GM21526 (cell line): Measurements from ENCODE around the gene BRD1.

ENCODE experiments used
- ATAC-seq: cut with Tn5 transposase; IDR thresholded peaks from one replicate; pipeline ENCODE4 v1.9.1; 2021; ENCODE audit warnings: moderate library complexity; ENCODE audit not compliant: unreplicated experiment, low FRiP score

BRD1 gene

DNA sequence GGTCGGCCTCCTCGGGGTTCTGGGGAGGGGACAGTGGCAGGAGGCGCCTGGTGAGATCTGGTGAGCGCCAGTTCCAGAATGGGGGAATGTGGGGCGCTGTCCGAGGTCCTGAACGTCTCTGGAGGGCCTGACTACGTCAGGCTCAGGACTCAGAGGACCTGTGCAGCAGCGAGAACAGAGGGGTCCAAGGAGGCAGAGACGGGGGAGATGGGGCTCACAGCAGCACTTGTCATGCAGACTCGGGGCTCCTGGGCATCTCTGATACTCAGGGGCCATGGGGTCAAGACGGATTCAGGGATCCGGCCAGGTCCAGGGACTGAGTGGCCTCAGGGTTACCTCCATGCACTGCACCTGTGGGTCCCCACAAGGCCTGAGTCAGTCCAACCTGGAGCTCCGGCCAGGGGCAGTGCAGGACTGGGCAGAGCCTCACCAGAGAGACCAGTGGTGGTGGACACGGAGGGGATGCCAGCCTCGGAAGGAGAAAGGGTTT lies 92.2 kb downstream of the BRD1 start:
- ATAC-seq = no peak

DNA sequence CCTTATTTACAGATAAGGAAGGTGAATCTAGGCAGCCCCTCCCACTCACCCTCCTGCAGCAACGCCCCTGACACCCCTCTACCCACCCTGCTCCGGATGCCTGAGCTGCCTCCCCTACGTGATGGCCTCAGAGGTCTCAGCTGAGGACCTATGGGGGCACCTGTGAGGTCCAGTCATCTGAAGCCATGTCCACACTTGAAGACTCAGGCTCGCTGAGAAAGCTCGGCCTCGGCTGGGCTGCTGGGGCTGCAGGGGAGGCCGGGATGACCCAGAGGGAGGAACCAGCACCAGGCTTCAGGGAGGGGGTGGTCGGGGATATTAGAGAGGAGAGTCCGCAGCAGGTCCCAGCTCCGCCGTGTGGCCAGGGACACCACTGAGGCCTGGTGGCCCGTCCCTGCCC lies 92.8 kb downstream of the BRD1 start:
- no peak for ATAC-seq

DNA sequence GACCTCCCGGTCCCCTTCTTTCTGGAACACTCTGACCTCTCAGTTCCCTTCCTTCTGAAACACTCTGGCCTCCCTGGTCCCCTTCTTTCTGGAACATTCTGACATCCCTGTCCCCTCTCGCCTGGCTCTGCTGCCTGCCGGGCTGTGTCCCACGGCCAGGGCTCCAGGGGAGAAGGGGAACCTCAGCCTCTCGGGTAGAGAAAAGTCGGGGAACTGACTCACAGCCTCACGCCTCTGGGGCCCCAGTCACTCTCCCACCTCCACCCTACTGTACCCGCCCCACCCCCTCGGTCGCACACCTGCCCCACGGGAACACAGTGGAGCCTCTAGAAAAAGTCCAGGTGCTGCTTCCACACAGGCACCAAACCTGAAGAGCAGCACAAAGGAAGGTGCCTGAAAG lies 93.3 kb downstream of the BRD1 start:
- no peak for ATAC-seq

DNA sequence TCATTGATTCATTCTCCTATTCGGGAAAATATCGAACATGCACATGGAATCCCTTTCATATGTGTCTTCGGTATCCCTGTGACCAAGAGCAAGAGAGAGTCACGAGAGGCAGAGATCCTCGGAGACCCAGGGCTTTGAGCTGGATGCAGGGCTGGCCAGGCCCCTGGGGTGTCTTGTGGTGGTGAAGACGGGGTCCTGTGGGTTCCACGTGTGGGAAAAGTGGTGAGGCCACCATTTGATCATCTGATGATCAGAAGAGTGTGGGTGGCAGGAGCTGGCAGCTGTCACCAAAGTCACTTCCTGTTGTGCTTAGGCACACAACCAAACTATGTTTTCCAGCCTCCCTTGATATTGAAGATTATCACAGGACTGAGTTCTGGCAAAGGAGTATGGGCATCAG lies 94.0 kb downstream of the BRD1 start:
- ATAC-seq = no peak

DNA sequence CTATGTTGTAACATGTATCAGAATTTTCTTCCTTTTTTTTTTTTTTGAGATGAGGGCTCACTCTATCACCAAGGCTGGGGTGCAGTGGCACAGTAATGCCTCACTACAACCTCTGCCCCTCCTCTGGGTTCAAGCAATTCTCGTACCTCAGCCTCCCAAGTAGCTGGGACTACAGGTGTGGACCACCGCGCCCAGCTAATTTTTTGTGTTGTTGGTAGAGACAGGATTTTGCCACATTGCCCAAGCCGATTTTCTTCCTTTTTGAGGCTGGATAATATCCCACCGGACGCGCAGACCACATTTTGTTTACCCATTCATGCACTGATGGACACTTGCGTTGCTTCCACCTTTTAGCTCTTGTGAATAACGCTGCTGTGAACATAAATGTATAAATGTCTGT lies 97.0 kb downstream of the BRD1 start:
- ATAC-seq = no peak

DNA sequence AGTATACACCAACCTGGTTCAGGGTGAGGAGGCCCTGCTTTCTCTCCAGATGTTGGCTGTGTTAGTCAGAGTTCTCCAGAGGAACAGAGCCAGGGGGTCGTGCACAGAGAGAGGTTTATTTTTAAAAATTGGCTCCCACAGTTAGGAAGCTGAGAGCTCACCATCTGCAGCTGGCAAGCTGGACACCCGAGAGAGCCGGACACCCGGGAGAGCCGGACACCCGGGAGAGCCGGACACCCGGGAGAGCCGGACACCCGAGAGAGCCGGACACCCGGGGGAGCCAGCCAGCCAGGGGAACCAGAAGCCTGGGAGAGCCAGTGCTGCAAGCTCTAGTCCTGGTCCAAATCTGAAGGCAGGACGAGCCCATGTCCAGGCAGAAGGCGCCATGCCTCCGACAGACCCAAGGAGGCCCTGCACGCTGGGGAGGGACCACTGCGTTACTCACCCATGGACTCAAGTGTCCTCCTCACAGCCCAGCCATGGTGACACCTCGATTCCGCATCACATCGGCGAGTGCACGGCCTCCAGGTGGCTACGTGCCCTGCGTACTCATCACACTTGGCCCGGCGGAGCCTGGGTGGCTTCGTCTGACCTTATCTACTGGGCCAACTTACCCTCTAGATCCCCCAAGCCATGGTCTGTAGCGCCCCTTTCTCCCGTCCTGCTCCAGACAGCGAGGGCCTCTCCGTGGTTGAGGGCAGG lies 99.0 kb downstream of the BRD1 start:
- no peak for ATAC-seq

DNA sequence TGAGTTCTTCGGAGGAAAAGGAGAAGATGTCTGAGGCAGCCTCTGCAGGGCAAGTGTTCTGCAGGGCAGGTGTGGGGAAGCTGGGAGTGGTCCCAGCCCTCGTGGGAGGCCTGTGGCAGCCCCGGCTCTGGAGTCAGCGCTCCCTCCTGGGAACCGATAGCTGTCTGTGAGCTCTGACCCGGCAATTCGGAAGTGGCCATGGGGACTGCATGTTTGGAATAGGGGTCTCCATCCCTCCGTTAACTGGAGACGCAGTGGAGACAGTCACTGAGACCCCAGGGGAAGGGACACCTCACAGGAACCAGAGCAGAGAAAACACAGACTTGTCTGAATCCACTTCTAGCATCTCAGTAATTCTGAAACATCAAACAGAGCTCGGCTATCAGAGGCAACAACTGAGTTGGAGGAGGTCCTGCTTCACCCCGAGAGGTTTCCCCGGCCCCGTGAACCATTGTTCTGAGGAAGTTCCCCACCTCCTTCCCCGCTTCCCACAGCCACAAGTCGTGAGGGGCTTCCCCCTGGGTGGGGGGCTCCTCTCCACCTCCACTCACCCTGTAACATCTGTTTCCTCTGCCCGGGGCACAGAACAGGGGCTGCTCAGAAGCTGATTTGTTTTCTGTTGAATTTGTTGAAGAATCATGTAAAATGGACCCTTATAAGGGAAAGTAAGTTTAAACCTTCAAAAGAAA lies 99.6 kb downstream of the BRD1 start:
- no peak for ATAC-seq

DNA sequence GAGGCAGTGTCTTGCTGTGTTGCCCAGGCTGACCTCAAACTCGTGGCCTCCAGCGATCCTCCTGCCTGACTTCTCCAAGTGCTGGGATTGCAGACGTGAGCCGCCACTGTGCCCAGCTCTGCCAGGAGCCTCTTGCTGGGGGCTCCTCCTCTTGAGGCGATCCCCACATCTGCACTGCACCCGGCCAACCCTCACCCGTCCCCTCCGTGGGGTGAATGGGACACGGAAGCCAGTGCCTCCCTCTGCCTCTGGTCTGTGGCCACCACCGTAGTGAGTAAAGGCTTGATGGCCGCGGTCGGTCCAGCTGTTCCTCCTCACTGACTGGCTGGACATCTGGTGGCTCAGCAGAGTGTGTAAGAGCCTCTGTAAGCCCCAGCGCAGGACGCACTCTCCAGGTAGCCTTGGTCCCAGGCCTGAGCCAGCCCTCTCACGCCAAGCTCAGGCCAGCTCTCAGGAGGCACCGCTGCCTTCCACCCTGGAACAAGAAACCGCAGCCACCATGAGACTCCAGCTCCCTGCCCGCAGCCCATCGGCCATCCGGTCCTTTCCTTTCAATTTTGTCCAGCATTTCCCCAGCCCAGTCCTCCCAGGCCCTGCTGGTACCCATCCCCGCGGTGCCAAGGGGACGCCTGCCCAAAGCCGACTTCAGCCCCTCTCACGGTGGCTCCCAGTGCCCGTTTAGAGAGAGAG lies 100.3 kb downstream of the BRD1 start:
- no peak for ATAC-seq

DNA sequence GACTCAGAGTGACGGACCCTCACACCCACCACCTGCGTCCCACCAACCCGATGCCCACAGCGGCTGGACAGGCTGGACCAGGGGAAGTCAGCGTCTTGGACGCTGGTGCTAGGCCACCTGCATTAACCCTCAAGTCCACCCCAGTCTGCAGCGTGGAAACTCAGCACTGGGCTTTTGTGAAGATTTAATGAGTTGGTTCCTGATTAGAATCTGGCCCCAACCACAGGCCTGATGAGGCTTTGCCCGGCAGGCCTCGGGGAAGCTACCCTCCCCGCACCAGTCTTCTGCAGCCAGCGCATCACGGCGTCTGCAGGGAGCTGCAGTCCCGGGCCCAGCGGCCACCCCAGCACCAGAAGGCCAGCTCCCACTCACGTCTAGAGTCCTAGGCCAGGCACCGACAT lies 101.0 kb downstream of the BRD1 start:
- no peak for ATAC-seq

DNA sequence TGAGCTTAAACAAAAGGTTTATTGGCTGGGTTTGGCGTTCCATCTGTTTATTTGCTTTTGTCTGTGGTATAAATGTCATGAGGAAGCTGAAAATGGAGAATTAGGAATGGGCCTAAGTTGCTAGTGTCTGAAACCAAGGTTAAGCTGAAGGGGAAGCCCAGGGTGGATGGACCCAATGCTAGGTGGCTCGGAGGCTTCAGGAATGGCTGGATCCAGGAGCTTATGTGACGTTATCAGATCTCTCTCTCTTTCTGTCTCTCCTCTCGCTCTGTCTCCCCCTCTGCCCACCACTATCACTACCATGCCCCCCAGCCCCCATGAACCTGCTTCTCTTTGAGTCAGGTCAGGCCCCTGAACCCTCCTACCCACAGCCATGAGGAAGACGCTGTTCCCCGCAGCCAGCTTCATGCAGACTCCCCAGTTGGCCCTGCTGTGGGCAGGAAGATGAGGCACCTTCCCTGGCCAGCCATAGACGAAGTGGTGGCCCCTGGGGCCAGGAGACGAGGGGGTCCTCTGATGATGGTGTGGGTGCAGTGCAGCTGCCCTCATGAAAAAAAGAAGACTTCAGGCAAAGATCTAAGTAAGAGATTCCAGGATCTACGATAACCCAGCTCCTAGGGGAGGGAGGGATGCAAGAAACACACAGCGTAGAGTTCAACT lies 101.5 kb downstream of the BRD1 start:
- ATAC-seq = no peak

DNA sequence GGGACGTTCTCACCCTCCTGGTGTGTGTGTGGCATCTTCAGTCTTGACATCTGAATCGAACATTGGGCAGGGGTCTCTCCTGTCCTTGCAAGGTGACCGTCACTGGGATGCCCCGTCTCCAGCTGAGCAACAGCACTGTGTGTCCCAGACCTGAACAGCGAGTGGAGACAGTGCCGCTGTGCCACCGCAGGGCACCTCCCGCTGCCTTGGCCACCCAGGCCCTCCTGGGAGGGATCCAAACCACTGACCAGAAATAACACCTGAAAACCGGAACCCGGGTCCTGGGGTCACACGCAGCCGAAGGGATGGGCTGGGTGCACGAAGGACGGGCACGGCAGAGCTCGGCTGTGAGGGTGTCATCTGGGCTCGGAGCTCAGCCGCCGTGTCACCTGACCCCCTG lies 102.2 kb downstream of the BRD1 start:
- ATAC-seq = no peak

DNA sequence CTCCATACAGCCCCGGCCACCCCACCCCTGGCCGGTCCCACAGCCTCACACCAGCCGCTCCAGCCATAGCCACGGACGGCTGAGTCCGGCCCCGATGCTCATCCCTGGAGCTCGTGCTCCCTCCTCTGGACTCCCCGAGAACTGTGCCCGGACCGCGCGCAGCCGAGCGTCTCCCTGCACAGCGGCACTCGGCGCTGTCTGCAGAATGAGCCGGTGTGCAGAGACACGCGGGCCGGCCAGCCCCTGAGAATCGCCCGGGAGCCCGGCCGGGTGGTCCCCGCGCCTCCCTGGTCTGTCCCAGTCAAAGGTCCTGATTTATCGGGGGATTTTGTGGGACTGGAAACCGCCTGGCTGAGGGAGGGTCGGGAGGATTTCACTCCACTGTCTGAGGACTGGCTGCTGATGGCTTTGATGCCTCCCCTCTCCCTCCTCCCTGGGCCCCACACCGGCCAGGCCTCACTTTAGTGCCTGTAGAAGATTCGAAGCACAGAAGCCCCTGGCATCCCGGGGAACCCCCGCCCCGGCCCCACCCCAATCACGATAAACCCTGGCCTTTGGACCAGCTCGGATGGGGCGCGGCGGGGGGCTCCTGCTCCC lies 102.7 kb downstream of the BRD1 start:
- ATAC-seq = no peak

DNA sequence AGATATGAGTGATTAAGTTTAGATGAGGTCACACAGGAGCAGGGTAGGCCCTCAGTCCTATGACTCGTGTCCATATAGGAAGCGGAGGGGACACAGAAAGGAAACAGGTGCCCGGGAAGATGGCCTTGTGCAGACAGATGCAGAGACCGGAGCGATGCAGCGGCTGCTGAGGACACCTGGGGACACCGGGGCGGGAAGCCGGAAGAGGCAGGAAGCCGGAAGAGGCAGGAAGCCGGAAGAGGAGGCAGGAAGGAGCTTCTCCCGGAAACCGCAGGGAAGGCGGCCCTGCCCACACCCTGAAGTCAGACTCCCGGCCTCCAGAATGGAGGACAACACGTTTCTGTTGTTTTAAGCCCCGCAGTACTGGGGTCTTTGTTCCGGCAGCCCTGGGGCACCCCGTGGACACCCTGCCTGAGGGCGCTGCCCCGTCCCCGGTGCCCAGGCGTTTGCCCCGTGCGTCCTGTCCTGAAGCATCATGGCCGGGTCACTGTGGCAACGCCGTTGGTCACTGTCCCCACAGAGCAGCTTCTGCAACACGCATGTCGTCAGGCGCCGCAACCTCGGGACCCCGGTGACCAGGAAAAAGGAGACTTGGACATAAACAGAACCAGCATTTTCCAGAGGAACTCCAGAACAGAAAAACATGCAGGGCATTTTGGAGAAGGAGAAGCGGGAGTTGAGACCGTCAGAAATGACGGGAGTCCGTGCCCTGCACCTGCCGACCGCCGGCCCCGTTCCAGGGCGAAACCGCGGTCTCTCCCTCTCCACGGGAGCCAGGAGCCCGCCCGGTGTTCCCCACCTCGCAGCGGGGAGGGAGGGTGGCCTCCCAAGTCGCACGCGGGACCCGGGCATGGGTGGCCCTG lies 103.4 kb downstream of the BRD1 start:
- no peak for ATAC-seq

DNA sequence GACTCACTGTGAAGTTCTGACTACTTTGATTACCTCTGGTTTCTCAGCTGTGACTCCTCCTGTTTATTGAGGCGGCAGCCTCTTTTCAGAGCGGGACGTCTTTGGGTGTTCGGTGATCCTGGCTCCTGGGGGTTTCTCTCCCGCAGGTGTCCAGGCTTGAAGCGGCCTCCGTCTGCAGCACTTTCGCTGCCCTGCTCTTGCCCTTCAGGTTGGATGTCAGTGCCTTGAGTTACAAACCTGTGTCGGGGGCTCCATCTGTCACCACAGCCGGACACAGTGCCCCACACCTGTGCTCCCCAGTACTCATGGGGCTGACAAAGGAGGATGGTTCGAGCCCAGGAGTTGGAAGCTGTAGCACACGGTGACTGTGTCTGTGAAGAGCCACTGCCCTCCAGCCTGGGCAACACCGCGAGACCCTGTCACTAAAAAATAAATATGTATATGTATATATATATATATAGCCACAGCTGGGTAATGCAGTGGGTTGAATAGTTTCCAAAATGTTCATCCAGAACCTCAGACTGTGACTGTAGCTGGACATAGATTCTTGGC lies 104.1 kb downstream of the BRD1 start:
- ATAC-seq = no peak
